Measurements from ENCODE around the gene IMPA2.

Gene IMPA2

GRCh38 chr18:12009581-12010140 is 28.4 kb downstream of the IMPA2 start:
- DNase-seq: no peak

GRCh38 chr18:12010187-12010802 is 29.0 kb downstream of the IMPA2 start:
- no peak for DNase-seq

GRCh38 chr18:12011199-12011956 is 30.1 kb downstream of the IMPA2 start:
- no peak for DNase-seq

GRCh38 chr18:12011957-12012549 is 30.7 kb downstream of the IMPA2 start:
- DNase-seq: no peak

GRCh38 chr18:12012697-12013096 is 31.4 kb downstream of the IMPA2 start:
- DNase-seq: no peak

GRCh38 chr18:12013186-12013916 is 32.0 kb downstream of the IMPA2 start:
- DNase-seq: peak; percentile 69

GRCh38 chr18:12014086-12014485 is 32.8 kb downstream of the IMPA2 start:
- no peak for DNase-seq

GRCh38 chr18:12014521-12015415 is 33.5 kb downstream of the IMPA2 start:
- DNase-seq: no peak

- DNase-seq: no peak
Measured at GRCh38 chr18:12015416-12016062, 34.2 kb downstream of the IMPA2 start.

- no peak for DNase-seq
Measured at GRCh38 chr18:12017081-12017480, 35.8 kb downstream of the IMPA2 start.

GRCh38 chr18:12018861-12019260 is 37.6 kb downstream of the IMPA2 start:
- DNase-seq: no peak

- DNase-seq: no peak
Measured at GRCh38 chr18:12021077-12021476, 39.8 kb downstream of the IMPA2 start.

- no peak for DNase-seq
Measured at GRCh38 chr18:12021596-12021995, 40.3 kb downstream of the IMPA2 start.

GRCh38 chr18:12023375-12023774 is 42.1 kb downstream of the IMPA2 start:
- no peak for DNase-seq

GRCh38 chr18:12026562-12026961 is 45.3 kb downstream of the IMPA2 start:
- no peak for DNase-seq

- DNase-seq: no peak
Measured at GRCh38 chr18:12027046-12027445, 45.7 kb downstream of the IMPA2 start.

- no peak for DNase-seq
Measured at GRCh38 chr18:12027480-12027879, 46.2 kb downstream of the IMPA2 start.

GRCh38 chr18:12028040-12028628 is 46.8 kb downstream of the IMPA2 start:
- no peak for DNase-seq

- no peak for DNase-seq
Measured at GRCh38 chr18:12028674-12029073, 47.4 kb downstream of the IMPA2 start.

GRCh38 chr18:12029786-12030584 is 48.7 kb downstream of the IMPA2 start:
- DNase-seq: no peak
